Mesendoderm (in vitro differentiated cells): ENCODE measurements around the gene TTLL7.
A peak's percentile ranks its signal among the peaks of the same experiment; 100 is the strongest.

ENCODE experiments used
- DNase-seq: peaks from one replicate; pipeline ENCODE4 v3.0.0; 2013
- H2AK5ac ChIP-seq: 2 replicates; pipeline ENCODE4 v1.6.1; 2013; ENCODE audit warnings: low read length, inconsistent platforms
- H2BK120ac ChIP-seq: 2 replicates; pipeline ENCODE4 v1.6.1; 2013; ENCODE audit warnings: low read depth, mild to moderate bottlenecking, low read length, moderate library complexity, mixed read lengths
- H2BK15ac ChIP-seq: replicated peaks from 2 replicates; pipeline ENCODE4 v1.6.1; 2013; ENCODE audit warnings: low read depth, mild to moderate bottlenecking, moderate library complexity
- H2BK5ac ChIP-seq: 2 replicates; pipeline ENCODE4 v1.6.1; 2013; ENCODE audit warnings: low read length, inconsistent platforms
- H3K18ac ChIP-seq: 2 replicates; pipeline ENCODE4 v1.6.1; 2013; ENCODE audit warnings: mild to moderate bottlenecking, low read length, mixed read lengths
- H3K23ac ChIP-seq: one replicate; pipeline ENCODE4 v1.6.1; 2013; ENCODE audit warnings: low read length
- H3K27ac ChIP-seq: 2 replicates; pipeline ENCODE4 v1.5.1; 2013; ENCODE audit warnings: low read depth, mild to moderate bottlenecking, inconsistent platforms, low read length, moderate library complexity
- H3K27me3 ChIP-seq: 2 replicates; pipeline ENCODE4 v1.6.1; 2013; ENCODE audit warnings: low read length, control low read depth, mild to moderate bottlenecking, inconsistent platforms; ENCODE audit not compliant: insufficient read depth, poor library complexity
- H3K36me3 ChIP-seq: 2 replicates; pipeline ENCODE4 v1.6.1; 2013; ENCODE audit warnings: low read length, inconsistent platforms; ENCODE audit not compliant: control insufficient read depth, insufficient read depth
- H3K4ac ChIP-seq: one replicate; pipeline ENCODE4 v1.6.1; 2013; ENCODE audit warnings: low read depth, mild to moderate bottlenecking, low read length, moderate library complexity
- H3K4me1 ChIP-seq: 2 replicates; pipeline ENCODE4 v1.6.1; 2013; ENCODE audit warnings: low read depth, low read length, inconsistent platforms; ENCODE audit not compliant: control insufficient read depth
- H3K4me2 ChIP-seq: 2 replicates; pipeline ENCODE4 v1.6.1; 2013; ENCODE audit warnings: low read length
- H3K4me3 ChIP-seq: 2 replicates; pipeline ENCODE4 v1.5.1; 2013; ENCODE audit warnings: mild to moderate bottlenecking, low read length
- H3K56ac ChIP-seq: one replicate; pipeline ENCODE4 v1.6.1; 2013; ENCODE audit warnings: low read length
- H3K79me1 ChIP-seq: 2 replicates; pipeline ENCODE4 v1.6.1; 2013; ENCODE audit warnings: low read length, inconsistent platforms
- H3K79me2 ChIP-seq: 2 replicates; pipeline ENCODE4 v1.6.1; 2013; ENCODE audit warnings: mild to moderate bottlenecking, low read length; ENCODE audit not compliant: control insufficient read depth, insufficient read depth
- H3K9ac ChIP-seq: 2 replicates; pipeline ENCODE4 v1.6.1; 2013; ENCODE audit warnings: low read length, inconsistent platforms
- H4K5ac ChIP-seq: one replicate; pipeline ENCODE4 v1.6.1; 2013; ENCODE audit warnings: low read length
- H4K8ac ChIP-seq: one replicate; pipeline ENCODE4 v1.6.1; 2013; ENCODE audit warnings: low read depth, mild to moderate bottlenecking, control low read depth, low read length, moderate library complexity
- WGBS: extraction: QIAGEN DNeasy Blood & Tissue Kit; methylation state at CpG from one replicate; pipeline ENCODE4 v1.1.7; 2013; ENCODE audit warnings: low lambda C conversion rate, missing lambda C conversion rate; ENCODE audit not compliant: insufficient coverage; ENCODE audit errors: extremely low coverage; 5-methylcytosine and 5-hydroxymethylcytosine counted together

The TTLL7 gene

GRCh38 chr1:83934550-83934949 is 64.4 kb downstream of the TTLL7 start:
- Histone ChIP-seq H3K9ac (no peak overlapping the region), H3K79me1 (no peaks in the 10 kb centered on the region), H2AK5ac (no peak overlapping the region), H3K23ac (no peak overlapping the region), H4K8ac (no peak overlapping the region), H2BK15ac (no peak overlapping the region), H3K36me3 (no peaks in the 10 kb centered on the region), H3K4me3 (no peak overlapping the region), H2BK120ac (no peak overlapping the region), H3K79me2 (no peaks in the 10 kb centered on the region), H3K4me1 (no peaks in the 10 kb centered on the region), H3K27ac (no peak overlapping the region), H3K4ac (no peak overlapping the region), H3K56ac (no peak overlapping the region), H3K4me2 (no peak overlapping the region), H3K27me3 (no peaks in the 10 kb centered on the region), H2BK5ac (no peak overlapping the region), H3K18ac (no peak overlapping the region), H4K5ac (no peak overlapping the region)
- DNase-seq, result no peak

GRCh38 chr1:83932693-83933092 is 66.2 kb downstream of the TTLL7 start:
- H3K9ac ChIP-seq, result no peak overlapping the region
- H3K79me2 ChIP-seq, result no peaks in the 10 kb centered on the region
- no peaks in the 10 kb centered on the region for H3K79me1 ChIP-seq
- no peak overlapping the region for H2BK120ac ChIP-seq
- H3K18ac ChIP-seq, result no peak overlapping the region
- no peaks in the 10 kb centered on the region for H3K36me3 ChIP-seq
- no CpG with 5 or more reads among the region's 4 CpGs for WGBS
- no peak overlapping the region for H2BK5ac ChIP-seq
- no peak overlapping the region for H3K4ac ChIP-seq
- H4K8ac ChIP-seq, result no peak overlapping the region
- no peak overlapping the region for H2BK15ac ChIP-seq
- no peaks in the 10 kb centered on the region for H3K4me1 ChIP-seq
- H2AK5ac ChIP-seq, result no peak overlapping the region
- no peak overlapping the region for H3K4me2 ChIP-seq
- no peak overlapping the region for H3K56ac ChIP-seq
- no peak overlapping the region for H4K5ac ChIP-seq
- H3K23ac ChIP-seq, result no peak overlapping the region
- no peak overlapping the region for H3K4me3 ChIP-seq
- H3K27ac ChIP-seq, result no peak overlapping the region
- DNase-seq, result no peak
- no peaks in the 10 kb centered on the region for H3K27me3 ChIP-seq

GRCh38 chr1:83932281-83932680 is 66.7 kb downstream of the TTLL7 start:
- Histone ChIP-seq H3K56ac (no peak overlapping the region), H3K9ac (no peak overlapping the region), H3K4me2 (no peak overlapping the region), H4K8ac (no peak overlapping the region), H3K36me3 (no peaks in the 10 kb centered on the region), H3K23ac (no peak overlapping the region), H3K18ac (no peak overlapping the region), H3K4ac (no peak overlapping the region), H2BK15ac (no peak overlapping the region), H3K79me1 (no peaks in the 10 kb centered on the region), H4K5ac (no peak overlapping the region), H3K4me1 (no peaks in the 10 kb centered on the region), H2AK5ac (no peak overlapping the region), H2BK120ac (no peak overlapping the region), H3K27ac (no peak overlapping the region), H2BK5ac (no peak overlapping the region), H3K4me3 (no peak overlapping the region), H3K27me3 (no peaks in the 10 kb centered on the region), H3K79me2 (no peaks in the 10 kb centered on the region)
- no peak for DNase-seq
- WGBS, result no CpG with 5 or more reads among the region's 4 CpGs

- no peak overlapping the region for H3K4me3 ChIP-seq
- peak; percentile 54 for DNase-seq
- no peak overlapping the region for H3K27ac ChIP-seq
- no peak overlapping the region for H3K9ac ChIP-seq
- no peak overlapping the region for H3K56ac ChIP-seq
- no peak overlapping the region for H3K4ac ChIP-seq
- no peak overlapping the region for H4K5ac ChIP-seq
- H3K18ac ChIP-seq, result no peak overlapping the region
- H3K27me3 ChIP-seq, result no peaks in the 10 kb centered on the region
- H2BK120ac ChIP-seq, result no peak overlapping the region
- no peaks in the 10 kb centered on the region for H3K79me2 ChIP-seq
- H3K4me2 ChIP-seq, result no peak overlapping the region
- no peaks in the 10 kb centered on the region for H3K36me3 ChIP-seq
- no peaks in the 10 kb centered on the region for H3K4me1 ChIP-seq
- no peak overlapping the region for H2BK5ac ChIP-seq
- H2BK15ac ChIP-seq, result no peak overlapping the region
- H2AK5ac ChIP-seq, result no peak overlapping the region
- no peak overlapping the region for H4K8ac ChIP-seq
- H3K23ac ChIP-seq, result no peak overlapping the region
- H3K79me1 ChIP-seq, result no peaks in the 10 kb centered on the region
- no CpG with 5 or more reads among the region's 2 CpGs for WGBS
These were observed 67.2 kb downstream of the TTLL7 start for GRCh38 chr1:83931658-83932253.

- Histone ChIP-seq H3K4ac (no peak overlapping the region), H2BK120ac (no peak overlapping the region), H3K4me2 (no peak overlapping the region), H3K79me2 (no peaks in the 10 kb centered on the region), H3K23ac (no peak overlapping the region), H3K56ac (no peak overlapping the region), H3K4me3 (no peak overlapping the region), H2BK5ac (no peak overlapping the region), H3K79me1 (no peaks in the 10 kb centered on the region), H3K36me3 (no peaks in the 10 kb centered on the region), H2BK15ac (no peak overlapping the region), H2AK5ac (no peak overlapping the region), H3K9ac (no peak overlapping the region), H3K4me1 (no peaks in the 10 kb centered on the region), H4K5ac (no peak overlapping the region), H3K18ac (no peak overlapping the region), H3K27me3 (no peaks in the 10 kb centered on the region), H4K8ac (no peak overlapping the region), H3K27ac (no peak overlapping the region)
- no CpG with 5 or more reads among the region's 1 CpG for whole genome bisulfite sequencing
- DNase-seq, result no peak
These were observed 69.7 kb downstream of the TTLL7 start for GRCh38 chr1:83929184-83929583.

GRCh38 chr1:83928396-83928795 is 70.5 kb downstream of the TTLL7 start:
- Histone ChIP-seq H3K9ac (no peak overlapping the region), H3K18ac (no peak overlapping the region), H2AK5ac (no peak overlapping the region), H2BK120ac (no peak overlapping the region), H4K8ac (no peak overlapping the region), H3K27ac (no peak overlapping the region), H2BK5ac (no peak overlapping the region), H3K79me2 (no peaks in the 10 kb centered on the region), H2BK15ac (no peak overlapping the region), H3K36me3 (no peaks in the 10 kb centered on the region), H4K5ac (no peak overlapping the region), H3K79me1 (no peaks in the 10 kb centered on the region), H3K56ac (no peak overlapping the region), H3K4ac (no peak overlapping the region), H3K4me2 (no peak overlapping the region), H3K23ac (no peak overlapping the region), H3K4me1 (no peaks in the 10 kb centered on the region), H3K4me3 (no peak overlapping the region), H3K27me3 (no peaks in the 10 kb centered on the region)
- DNase-seq, result no peak
